H7 (cell line): ENCODE measurements around the gene NFKBIE. TPM values are rescaled to one million over a fixed set of nuclear protein-coding genes. Genes with fewer than 3 reads are reported as not detected.

Experiments used
- DNase-seq: peaks from one replicate; pipeline ENCODE4 v3.0.0; 2012
- H3K27me3 ChIP-seq: 2 replicates; pipeline ENCODE4 v1.6.0; 2011; ENCODE audit warnings: mild to moderate bottlenecking, low read length; ENCODE audit not compliant: control insufficient read depth, insufficient read depth
- H3K36me3 ChIP-seq: replicated peaks from 2 replicates; pipeline ENCODE4 v1.5.1; 2011; ENCODE audit warnings: low read length; ENCODE audit not compliant: control insufficient read depth, insufficient read depth
- H3K4me3 ChIP-seq: 2 replicates; pipeline ENCODE4 v1.5.1; 2011; ENCODE audit warnings: low read depth, mild to moderate bottlenecking, control low read depth, low read length, moderate library complexity; ENCODE audit not compliant: insufficient read depth
- total RNA-seq: library from RNA; depleted of rRNA; stranded (reverse); fragments of >200 nt; shearing (Covaris generic); gene quantifications from 2 replicates; pipeline ENCODE4 v1.2.3, GENCODE V29; 2014

Gene NFKBIE
- total RNA-seq, 1 experiment from 2014 or later: 9.7 TPM

GRCh38 chr6:44260451-44261297 is 4.7 kb downstream of the NFKBIE start:
- Histone ChIP-seq H3K4me3 (no peak overlapping the region), H3K36me3 (peaks cover 5% of the 10 kb centered on the region), H3K27me3 (peaks cover 7% of the 10 kb centered on the region; the same call in 1 of the 2 replicates)
- no peak for DNase-seq

DNA sequence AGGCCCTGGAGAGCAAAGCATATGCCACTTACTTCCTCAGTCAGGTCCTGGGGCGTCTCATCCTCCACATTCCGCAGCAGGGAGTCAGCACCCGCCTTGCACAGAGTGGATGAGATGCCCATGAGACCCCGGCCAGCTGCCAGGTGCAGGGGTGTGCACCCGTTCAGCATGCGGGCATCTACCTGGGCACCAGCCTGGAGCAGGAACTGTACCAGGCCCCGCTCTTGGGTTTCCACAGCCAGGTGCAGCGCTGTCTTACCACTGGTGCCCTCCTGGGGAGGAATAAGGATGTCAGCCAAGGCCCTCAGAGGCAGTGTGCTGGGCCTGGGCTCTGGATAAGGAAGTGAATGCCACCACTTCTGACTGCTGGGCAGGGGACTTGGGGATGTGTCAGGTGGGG is 5.3 kb downstream of the NFKBIE start:
- peaks cover 7% of the 10 kb centered on the region; the same call in 1 of the 2 replicates for H3K27me3 ChIP-seq
- DNase-seq: no peak
- no peak overlapping the region for H3K4me3 ChIP-seq
- peaks cover 11% of the 10 kb centered on the region for H3K36me3 ChIP-seq

- peaks cover 21% of the 10 kb centered on the region for H3K36me3 ChIP-seq
- no peak overlapping the region for H3K4me3 ChIP-seq
- DNase-seq: no peak
- no peaks in the 10 kb centered on the region for H3K27me3 ChIP-seq
These were observed 6.4 kb downstream of the NFKBIE start for GRCh38 chr6:44258921-44259320.

- Histone ChIP-seq H3K27me3 (no peaks in the 10 kb centered on the region), H3K36me3 (peaks cover 26% of the 10 kb centered on the region), H3K4me3 (no peak overlapping the region)
- no peak for DNase-seq
These were observed 7.0 kb downstream of the NFKBIE start for GRCh38 chr6:44258325-44258863.

GRCh38 chr6:44257753-44258324 is 7.5 kb downstream of the NFKBIE start:
- peak overlapping the region; percentile 70 for H3K4me3 ChIP-seq
- peaks cover 31% of the 10 kb centered on the region for H3K36me3 ChIP-seq
- no peak for DNase-seq
- no peaks in the 10 kb centered on the region for H3K27me3 ChIP-seq

- Histone ChIP-seq H3K36me3 (peaks cover 36% of the 10 kb centered on the region), H3K4me3 (peak within 1 kb of the TSS; percentile 70), H3K27me3 (no peaks in the 10 kb centered on the region)
- peak; percentile 97 for DNase-seq
These were observed 8.2 kb downstream of the NFKBIE start, which contains the start of gene SLC35B2 for GRCh38 chr6:44257025-44257752. Gene SLC35B2, minus strand, starts transcription at chr6:44257528. Its CDS starts 118 bp downstream, at chr6:44257410.

GRCh38 chr6:44256775-44257024 is 8.7 kb downstream of the NFKBIE start:
- Histone ChIP-seq H3K36me3 (peaks cover 41% of the 10 kb centered on the region), H3K27me3 (no peaks in the 10 kb centered on the region), H3K4me3 (peak overlapping the region; percentile 70)
- DNase-seq: peak; percentile 94

DNA sequence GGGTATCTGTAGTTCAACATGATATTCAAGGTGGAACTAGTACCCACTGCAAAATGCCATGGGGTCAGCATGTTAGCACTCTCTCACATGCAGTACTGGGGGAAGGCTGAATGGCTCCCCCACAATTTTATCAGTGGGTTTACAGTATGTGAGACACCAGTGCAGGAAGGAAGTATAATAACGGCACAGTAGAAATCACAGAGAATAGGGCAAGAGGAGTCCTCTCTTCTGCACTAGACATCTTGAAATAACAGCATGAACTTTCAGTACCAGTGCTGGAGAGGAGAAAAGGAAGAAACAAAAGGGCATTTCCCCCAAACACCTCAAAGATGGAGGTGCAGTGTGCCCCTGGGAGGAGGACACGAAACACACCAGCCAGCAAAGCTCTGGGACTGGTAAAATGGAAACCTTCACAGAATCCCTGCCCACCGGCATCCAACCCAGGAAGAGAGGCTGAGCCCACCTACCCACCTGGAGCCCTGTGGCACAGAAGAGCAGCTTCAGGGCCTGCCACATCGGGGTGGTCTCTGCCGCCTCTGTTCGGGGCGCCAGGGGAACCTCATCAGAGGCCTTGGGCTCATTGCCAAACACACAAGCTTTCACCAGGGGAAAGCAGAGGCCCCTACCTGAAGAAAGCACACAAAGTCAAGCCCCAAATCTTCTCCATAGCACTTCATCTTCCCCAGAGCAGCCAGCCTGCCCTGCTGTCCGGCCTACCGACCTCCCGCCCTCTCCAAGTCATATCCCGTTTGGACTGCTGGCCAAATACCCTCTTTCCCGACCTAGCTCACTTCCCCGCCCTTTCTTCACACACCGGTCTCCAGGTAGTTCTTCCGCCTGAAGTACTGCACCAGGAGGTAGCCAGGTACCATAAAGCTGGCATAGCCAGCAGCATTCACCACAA is 9.2 kb downstream of the NFKBIE start:
- H3K27me3 ChIP-seq: no peaks in the 10 kb centered on the region
- peak; percentile 73 for DNase-seq
- H3K36me3 ChIP-seq: peaks cover 46% of the 10 kb centered on the region
- peak overlapping the region; percentile 70 for H3K4me3 ChIP-seq

DNA sequence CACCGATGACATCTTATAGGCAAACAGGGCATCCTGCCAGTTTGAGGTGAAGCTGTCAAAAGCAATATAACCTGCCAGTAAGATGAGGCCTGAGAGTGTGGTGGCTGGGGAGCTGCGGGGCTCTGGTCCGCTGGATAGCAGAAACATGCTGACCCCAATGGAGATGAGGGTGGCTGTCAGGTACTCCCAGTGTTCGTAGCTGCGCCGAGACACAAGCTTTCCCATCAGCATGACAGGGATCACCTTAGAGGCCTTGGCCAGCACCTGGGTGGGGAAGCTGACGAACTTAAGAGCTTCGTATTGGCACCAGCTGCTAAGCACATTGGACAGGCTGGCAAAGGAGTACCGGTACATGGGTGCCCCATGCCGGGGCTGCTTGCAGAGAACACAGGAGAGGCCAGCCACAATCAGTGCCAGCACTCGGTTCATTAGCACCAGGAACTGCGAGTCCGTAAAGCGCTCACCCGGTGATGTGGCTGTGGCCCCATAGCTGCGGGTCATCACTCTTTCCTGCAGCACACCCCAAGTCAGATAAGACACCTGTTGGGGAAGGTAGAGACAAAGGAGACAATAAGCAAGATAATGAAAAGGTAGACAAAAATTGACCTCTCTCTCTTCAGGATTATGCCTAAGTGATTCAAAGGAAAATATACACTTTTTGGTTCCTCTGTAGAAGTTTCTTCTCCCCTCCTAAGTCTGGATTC is 10.1 kb downstream of the NFKBIE start:
- peak; percentile 54 for DNase-seq
- Histone ChIP-seq H3K36me3 (peaks cover 53% of the 10 kb centered on the region), H3K27me3 (no peaks in the 10 kb centered on the region), H3K4me3 (no peak overlapping the region)

GRCh38 chr6:44254191-44255104 is 10.9 kb downstream of the NFKBIE start:
- no peaks in the 10 kb centered on the region for H3K27me3 ChIP-seq
- DNase-seq: no peak
- no peak overlapping the region for H3K4me3 ChIP-seq
- peaks cover 60% of the 10 kb centered on the region for H3K36me3 ChIP-seq

DNA sequence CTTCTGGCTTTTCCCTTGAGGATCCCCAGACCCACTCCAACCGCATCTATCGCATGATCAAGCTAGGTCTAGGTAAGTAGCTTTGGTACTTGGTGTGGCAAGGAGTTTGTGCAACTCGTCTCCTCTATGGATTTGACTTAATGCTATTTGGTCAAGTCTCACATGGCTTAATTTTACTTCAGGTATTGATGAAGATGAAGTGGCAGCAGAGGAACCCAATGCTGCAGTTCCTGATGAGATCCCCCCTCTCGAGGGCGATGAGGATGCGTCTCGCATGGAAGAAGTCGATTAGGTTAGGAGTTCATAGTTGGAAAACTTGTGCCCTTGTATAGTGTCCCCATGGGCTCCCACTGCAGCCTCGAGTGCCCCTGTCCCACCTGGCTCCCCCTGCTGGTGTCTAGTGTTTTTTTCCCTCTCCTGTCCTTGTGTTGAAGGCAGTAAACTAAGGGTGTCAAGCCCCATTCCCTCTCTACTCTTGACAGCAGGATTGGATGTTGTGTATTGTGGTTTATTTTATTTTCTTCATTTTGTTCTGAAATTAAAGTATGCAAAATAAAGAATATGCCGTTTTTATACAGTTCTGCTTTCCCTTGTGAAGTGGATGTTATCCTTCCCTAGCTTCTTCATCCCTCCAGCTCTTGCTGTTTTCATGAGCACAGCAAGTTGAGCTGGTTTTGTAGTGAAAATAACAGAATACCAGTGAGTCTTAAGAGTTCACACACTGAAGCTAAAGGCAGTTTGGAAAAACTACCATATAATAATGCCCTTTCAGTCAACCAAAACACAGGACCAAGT is 11.8 kb downstream of the NFKBIE start:
- H3K27me3 ChIP-seq: no peaks in the 10 kb centered on the region
- DNase-seq: no peak
- no peak overlapping the region for H3K4me3 ChIP-seq
- peaks cover 67% of the 10 kb centered on the region for H3K36me3 ChIP-seq
